ENCODE measurements around the gene THOC7. TPM values are rescaled to one million over a fixed set of nuclear protein-coding genes. Genes with fewer than 3 reads are reported as not detected.
A peak's percentile ranks its signal among the peaks of the same experiment; 100 is the strongest.

THOC7 gene
- total RNA-seq, 3 donors from 2014 or later: 61.9 to 62.9 (median 62.2) TPM

DNA sequence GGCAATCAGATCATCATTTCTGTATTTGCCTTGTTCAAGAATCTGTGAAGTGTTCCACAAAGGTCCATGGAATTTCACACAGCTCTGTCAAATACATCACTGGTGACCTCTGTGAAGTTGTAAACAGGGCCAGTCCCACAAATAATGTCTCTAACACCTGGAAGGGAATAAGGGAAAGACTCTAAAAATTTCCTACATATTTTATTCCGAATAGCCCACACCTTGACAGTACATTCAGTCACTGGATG, 44.5 kb downstream of the THOC7 start, which contains the start of gene C3orf49:
Gene C3orf49 (plus strand): TSS at position 149 of the 248 bp plus-strand sequence. CDS start 173 bp downstream, outside the sequence.
- no peaks in the 10 kb centered on the region for H3K36me3 ChIP-seq
- H3K9me3 ChIP-seq: no peaks in the 10 kb centered on the region
- no peak for DNase-seq (ENCODE audit: low spot score in 2 of 2)
- TF ChIP-seq POLR2AphosphoS5 (IDR thresholded peaks at IDR 0.05) (no peak), CTCF (IDR thresholded peaks at IDR 0.05) (no peak), POLR2A (IDR thresholded peaks at IDR 0.05) (no peak)
- no peak within 1 kb of the TSS for H3K27ac ChIP-seq
- no peaks in the 10 kb centered on the region for H3K4me1 ChIP-seq
- no peak within 1 kb of the TSS for H3K4me3 ChIP-seq
- intact Hi-C loops (cut with DNase I; ENCODE audit: low total_unique reads): no loop called here
- no peaks in the 10 kb centered on the region for H3K27me3 ChIP-seq

GRCh38 chr3:63818282-63819150, 45.1 kb downstream of the THOC7 start:
- TF ChIP-seq POLR2A (IDR thresholded peaks at IDR 0.05) (no peak), CTCF (IDR thresholded peaks at IDR 0.05) (peak; percentile 75 to 90 (median 81))
- H3K9me3 ChIP-seq: no peaks in the 10 kb centered on the region
- intact Hi-C loops (cut with DNase I; ENCODE audit: low total_unique reads): no loop called here
- peak in 1 of 2 donors; percentile 29 for DNase-seq (ENCODE audit: low spot score in 2 of 2)
- no peak overlapping the region for H3K4me3 ChIP-seq
- H3K27me3 ChIP-seq: no peaks in the 10 kb centered on the region
- no peak overlapping the region for H3K27ac ChIP-seq
- no peaks in the 10 kb centered on the region for H3K36me3 ChIP-seq
- H3K4me1 ChIP-seq: no peaks in the 10 kb centered on the region

DNA sequence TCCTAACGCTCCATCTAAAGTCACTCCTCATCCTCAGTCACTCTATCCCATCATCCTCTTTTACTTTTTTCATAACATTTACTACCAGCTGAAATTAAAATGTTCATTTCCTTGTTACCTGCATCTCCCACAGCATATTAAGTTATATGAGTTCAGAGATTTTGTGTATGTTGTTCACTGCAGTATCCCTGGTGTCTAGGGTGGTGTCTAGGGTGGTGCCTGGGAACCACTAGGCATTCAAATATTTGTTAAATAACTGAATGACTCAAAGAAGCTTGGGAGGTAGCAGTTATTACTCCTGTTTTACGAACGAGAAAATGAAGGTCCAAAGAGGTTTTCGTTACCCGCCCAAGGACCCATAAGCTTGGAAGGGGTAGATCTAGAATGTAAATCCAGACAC, 46.4 kb downstream of the THOC7 start:
- TF ChIP-seq POLR2AphosphoS5 (IDR thresholded peaks at IDR 0.05): no peak
- no peak for TF ChIP-seq POLR2A (IDR thresholded peaks at IDR 0.05)
- no peak for TF ChIP-seq CTCF (IDR thresholded peaks at IDR 0.05)
- Histone ChIP-seq H3K36me3 (no peaks in the 10 kb centered on the region), H3K4me1 (no peaks in the 10 kb centered on the region), H3K9me3 (no peaks in the 10 kb centered on the region), H3K4me3 (no peak overlapping the region), H3K27ac (no peak overlapping the region), H3K27me3 (no peaks in the 10 kb centered on the region)
- DNase-seq (ENCODE audit: low spot score in 2 of 2): no peak
- intact Hi-C loops (cut with DNase I; ENCODE audit: low total_unique reads): no loop called here

DNA sequence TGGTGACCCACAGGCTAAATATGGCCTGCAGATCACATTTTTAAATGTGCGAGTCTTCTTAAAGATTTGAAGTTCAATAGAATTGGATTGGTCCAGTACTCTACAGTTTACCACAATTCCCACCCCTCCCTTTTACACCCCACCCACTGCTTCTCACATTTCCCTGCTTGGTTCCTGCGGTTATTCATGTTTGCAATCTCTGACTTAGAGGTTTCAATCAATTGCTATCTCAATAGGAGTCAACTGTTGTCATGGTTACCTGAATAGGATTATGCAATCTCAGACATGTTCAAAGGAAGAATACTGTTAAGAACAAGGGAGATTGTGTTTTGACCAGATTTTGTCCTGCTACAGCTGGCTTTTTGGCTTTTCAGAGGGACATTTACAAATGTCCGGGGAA, 49.4 kb downstream of the THOC7 start:
- H3K4me1 ChIP-seq: no peaks in the 10 kb centered on the region
- TF ChIP-seq CTCF (IDR thresholded peaks at IDR 0.05) (no peak), POLR2A (IDR thresholded peaks at IDR 0.05) (no peak), POLR2AphosphoS5 (IDR thresholded peaks at IDR 0.05) (no peak)
- H3K27ac ChIP-seq: no peak overlapping the region
- H3K9me3 ChIP-seq: no peaks in the 10 kb centered on the region
- no peak for DNase-seq (ENCODE audit: low spot score in 2 of 2)
- no peak overlapping the region for H3K4me3 ChIP-seq
- intact Hi-C loops (cut with DNase I; ENCODE audit: low total_unique reads): no loop called here
- no peaks in the 10 kb centered on the region for H3K27me3 ChIP-seq
- H3K36me3 ChIP-seq: no peaks in the 10 kb centered on the region

GRCh38 chr3:63809607-63810006, 54.0 kb downstream of the THOC7 start:
- intact Hi-C loops (cut with DNase I; ENCODE audit: low total_unique reads): loop anchor here (5.0 kb wide), 1 partner anchor 297 kb away; no protein-coding TSS in a partner anchor
- Histone ChIP-seq H3K36me3 (no peaks in the 10 kb centered on the region), H3K27me3 (no peaks in the 10 kb centered on the region), H3K4me1 (no peaks in the 10 kb centered on the region), H3K27ac (no peak overlapping the region), H3K9me3 (no peaks in the 10 kb centered on the region), H3K4me3 (no peak overlapping the region)
- TF ChIP-seq CTCF (IDR thresholded peaks at IDR 0.05) (no peak), POLR2AphosphoS5 (IDR thresholded peaks at IDR 0.05) (no peak), POLR2A (IDR thresholded peaks at IDR 0.05) (no peak)
- no peak for DNase-seq (ENCODE audit: low spot score in 2 of 2)
